ENCODE data around the gene ZNF497. TPM values are rescaled to one million over a fixed set of nuclear protein-coding genes. Genes with fewer than 3 reads are reported as not detected.

Gene ZNF497
- polyA plus RNA-seq, 1 of the 3 experiments (the other 2 are of a cell fraction) = 1.1 TPM

- Histone ChIP-seq H4K20me1 (ENCODE audit: insufficient read depth) (no peaks in the 10 kb centered on the region), H3K4me2 (no peak overlapping the region), H3F3A (replicated peaks; ENCODE audit: insufficient read depth) (peaks cover 17% of the 10 kb centered on the region), H3K9me3 (no peaks in the 10 kb centered on the region), H3K27ac (ENCODE audit: low read depth in 2 of 2, low read length in 1 of 2) (no peak overlapping the region), H3K9ac (no peak overlapping the region), H3K27me3 (ENCODE audit: insufficient read depth) (no peaks in the 10 kb centered on the region), H3K36me3 (replicated peaks in 1 of 2; ENCODE audit: control insufficient read depth in 1 of 2, insufficient read depth in 2 of 2, low read length in 1 of 2) (no peaks in the 10 kb centered on the region), H3K9me2 (no peaks in the 10 kb centered on the region), H3K4me3 (ENCODE audit: low read depth in 2 of 2, low read length in 1 of 2) (no peak overlapping the region), H3K4me1 (ENCODE audit: control insufficient read depth in 1 of 2, insufficient read depth in 2 of 2, low read depth in 1 of 2, low read length in 1 of 2) (peaks cover 0 to 8% of the 10 kb centered on the region in 2 experiments; a peak in 2 of 4 replicates), H2AFZ (ENCODE audit: low read depth) (no peak overlapping the region), H3K79me2 (ENCODE audit: insufficient read depth) (no peaks in the 10 kb centered on the region)
- ChIA-PET POLR2A (interaction anchor here (1.5 kb wide), 1 partner anchor 10 kb away, joined by 4 read pairs; no protein-coding TSS in a partner anchor), CTCF (no interaction called here)
- no peak for DNase-seq
- WGBS (ENCODE audit: low lambda C conversion rate) = 82% methylated on average over 11 of the region's 19 CpGs
- TF ChIP-seq TEAD4 (IDR thresholded peaks at IDR 0.05; ENCODE audit: borderline replicate concordance, insufficient read depth) (no peak), GABPA (IDR thresholded peaks at IDR 0.05; ENCODE audit: low read depth) (no peak)
These were observed 4.9 kb downstream of the ZNF497 start for GRCh38 chr19:58357481-58358145.

DNA sequence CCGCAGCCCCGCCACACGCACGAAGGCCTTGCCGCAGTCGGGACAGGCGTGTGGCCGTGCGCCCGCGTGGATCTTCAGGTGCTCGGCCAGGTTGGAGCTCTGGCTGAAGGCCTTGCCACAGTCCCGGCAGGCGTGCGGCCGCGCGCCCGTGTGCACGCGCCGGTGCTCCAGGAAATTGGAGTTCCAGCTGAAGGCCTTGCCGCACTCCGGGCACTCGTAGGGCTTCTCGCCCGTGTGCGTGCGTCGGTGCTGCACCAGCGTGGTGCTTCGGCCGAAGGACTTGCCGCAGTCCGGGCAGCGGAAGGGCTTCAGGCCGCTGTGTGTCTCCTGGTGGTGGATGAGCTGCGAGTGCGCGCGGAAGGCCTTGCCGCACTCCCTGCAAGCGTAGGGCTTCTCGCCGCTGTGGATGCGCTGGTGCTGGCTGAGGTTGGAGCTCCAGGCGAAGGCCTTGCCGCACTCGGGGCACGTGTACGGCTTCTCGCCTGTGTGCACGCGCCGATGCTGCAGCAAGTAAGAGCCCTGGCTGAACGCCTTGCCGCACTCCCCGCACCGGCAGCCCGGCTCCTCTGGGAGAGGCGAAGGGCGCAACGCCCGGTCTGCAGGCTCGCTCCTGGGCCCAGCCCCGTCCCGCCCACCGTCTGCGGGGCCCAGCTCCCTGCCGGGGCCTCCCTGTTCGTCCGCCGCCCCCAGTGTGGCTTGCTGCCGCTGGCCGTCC is 5.6 kb downstream of the ZNF497 start:
- H3K36me3 ChIP-seq (replicated peaks in 1 of 2; ENCODE audit: control insufficient read depth in 1 of 2, insufficient read depth in 2 of 2, low read length in 1 of 2) = no peaks in the 10 kb centered on the region
- H3K27ac ChIP-seq (ENCODE audit: low read depth in 2 of 2, low read length in 1 of 2) = no peak overlapping the region
- no peak overlapping the region for H3K4me3 ChIP-seq (ENCODE audit: low read depth in 2 of 2, low read length in 1 of 2)
- H3F3A ChIP-seq (replicated peaks; ENCODE audit: insufficient read depth) = peaks cover 13% of the 10 kb centered on the region
- no peaks in the 10 kb centered on the region for H3K79me2 ChIP-seq (ENCODE audit: insufficient read depth)
- H3K9me2 ChIP-seq = no peaks in the 10 kb centered on the region
- ChIA-PET CTCF (no interaction called here), POLR2A (no interaction called here)
- no peak for DNase-seq
- no peak overlapping the region for H3K4me2 ChIP-seq
- no peaks in the 10 kb centered on the region for H3K9me3 ChIP-seq
- H3K4me1 ChIP-seq (ENCODE audit: control insufficient read depth in 1 of 2, insufficient read depth in 2 of 2, low read depth in 1 of 2, low read length in 1 of 2) = peaks cover 0 to 8% of the 10 kb centered on the region in 2 experiments; a peak in 2 of 4 replicates
- no peaks in the 10 kb centered on the region for H3K27me3 ChIP-seq (ENCODE audit: insufficient read depth)
- no peak overlapping the region for H2AFZ ChIP-seq (ENCODE audit: low read depth)
- TF ChIP-seq, protein P1, sequence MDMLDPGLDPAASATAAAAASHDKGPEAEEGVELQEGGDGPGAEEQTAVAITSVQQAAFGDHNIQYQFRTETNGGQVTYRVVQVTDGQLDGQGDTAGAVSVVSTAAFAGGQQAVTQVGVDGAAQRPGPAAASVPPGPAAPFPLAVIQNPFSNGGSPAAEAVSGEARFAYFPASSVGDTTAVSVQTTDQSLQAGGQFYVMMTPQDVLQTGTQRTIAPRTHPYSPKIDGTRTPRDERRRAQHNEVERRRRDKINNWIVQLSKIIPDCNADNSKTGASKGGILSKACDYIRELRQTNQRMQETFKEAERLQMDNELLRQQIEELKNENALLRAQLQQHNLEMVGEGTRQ (IDR thresholded peaks at IDR 0.05; ENCODE audit: borderline replicate concordance, low read depth, low read length) = no peak
- no peak for TF ChIP-seq ELF1 (IDR thresholded peaks at IDR 0.05)
- no peak for TF ChIP-seq FOXJ3 (CRISPR knock-in tag; IDR thresholded peaks at IDR 0.05)
- no peak for TF ChIP-seq RAD21 (IDR thresholded peaks at IDR 0.05; ENCODE audit: low read length)
- no peak for TF ChIP-seq MXI1 (IDR thresholded peaks at IDR 0.05; ENCODE audit: low read depth, low read length)
- no peak for TF ChIP-seq CTCF (IDR thresholded peaks at IDR 0.05)
- no peak for TF ChIP-seq EP300 (IDR thresholded peaks at IDR 0.05; ENCODE audit: borderline replicate concordance in 1 of 2, low read depth in 1 of 2, low read length in 1 of 2)
- no peak for TF ChIP-seq FOSL2 (IDR thresholded peaks at IDR 0.05; ENCODE audit: borderline replicate concordance, low read depth)
- no peak for TF ChIP-seq NRF1 (IDR thresholded peaks at IDR 0.05; ENCODE audit: low read depth, low read length)
- no peak for TF ChIP-seq TAF1 (IDR thresholded peaks at IDR 0.05; ENCODE audit: borderline replicate concordance, low read depth, low read length)
- TF ChIP-seq TCF12 (IDR thresholded peaks at IDR 0.05) = no peak
- TF ChIP-seq YY1 (IDR thresholded peaks at IDR 0.05; ENCODE audit: low read depth) = no peak
- 95% methylated on average over 31 of the region's 75 CpGs for WGBS (ENCODE audit: low lambda C conversion rate)
- H3K9ac ChIP-seq = no peak overlapping the region
- no peaks in the 10 kb centered on the region for H4K20me1 ChIP-seq (ENCODE audit: insufficient read depth)

Measured in SK-N-SH (cell line).